WTC11 (cell line): ENCODE measurements around the gene RAPGEF1. TPM values are rescaled to one million over a fixed set of nuclear protein-coding genes. Genes with fewer than 3 reads are reported as not detected.

ENCODE experiments used
- ATAC-seq: fragments of 200-7000 bp; cut with Tn5 transposase; 2 replicates; pipeline ENCODE4 v1.10.0; 2021; ENCODE audit warnings: mild to moderate bottlenecking, moderate library complexity
- CTCF ChIA-PET: fragments of 300-600 bp; sonication (Branson Sonifier 250); formaldehyde crosslinking; loops from one replicate; lab custom pipeline; 2021; ENCODE audit warnings: antibody characterized with exemption; lab: Charles Lee
- POLR2A ChIA-PET: fragments of 350-600 bp; sonication (Branson Sonifier 250); formaldehyde crosslinking; loops from one replicate; lab custom pipeline; 2021; ENCODE audit warnings: antibody characterized with exemption; lab: Charles Lee
- DNase-seq: peaks from one replicate; pipeline ENCODE4 v3.0.0; 2021; ENCODE audit warnings: low spot score
- H3K27ac Mint-ChIP-seq: 2 replicates; pipeline ENCODE4 v1.8.0; 2021; ENCODE audit warnings: mixed read lengths
- H3K27me3 Mint-ChIP-seq: 2 replicates; pipeline ENCODE4 v1.8.0; 2021; ENCODE audit warnings: low read depth, mild to moderate bottlenecking, moderate library complexity, mixed read lengths
- H3K36me3 Mint-ChIP-seq: 2 replicates; pipeline ENCODE4 v1.8.0; 2021; ENCODE audit warnings: mixed read lengths
- H3K4me1 Mint-ChIP-seq: 2 replicates; pipeline ENCODE4 v1.8.0; 2022; ENCODE audit warnings: mixed read lengths
- H3K4me3 Mint-ChIP-seq: 2 replicates; pipeline ENCODE4 v1.8.0; 2021; ENCODE audit warnings: mild to moderate bottlenecking, moderate library complexity, mixed read lengths
- H3K9me3 Mint-ChIP-seq: 2 replicates; pipeline ENCODE4 v1.8.0; 2021; ENCODE audit warnings: mixed read lengths
- AFF4 ChIP-seq: sonication (generic); formaldehyde crosslinking; IDR thresholded peaks from 2 replicates; pipeline ENCODE4 v1.8.1; 2023; ENCODE audit warnings: mild to moderate bottlenecking, missing genetic modification reagents, borderline replicate concordance
- ARID4B ChIP-seq: sonication (generic); formaldehyde crosslinking; IDR thresholded peaks from 2 replicates; pipeline ENCODE4 v1.8.0; 2023; ENCODE audit warnings: missing genetic modification reagents, mild to moderate bottlenecking, borderline replicate concordance
- ATF6 ChIP-seq: sonication (generic); formaldehyde crosslinking; IDR thresholded peaks from 2 replicates; pipeline ENCODE4 v1.8.1; 2023; ENCODE audit warnings: mild to moderate bottlenecking, missing genetic modification reagents
- CREM ChIP-seq: sonication (generic); formaldehyde crosslinking; IDR thresholded peaks from 2 replicates; pipeline ENCODE4 v1.8.1; 2022; ENCODE audit warnings: mild to moderate bottlenecking, missing genetic modification reagents, moderate library complexity
- E2F5 ChIP-seq: sonication (generic); formaldehyde crosslinking; IDR thresholded peaks from 2 replicates; pipeline ENCODE4 v1.8.1; 2022; ENCODE audit warnings: mild to moderate bottlenecking, moderate library complexity, missing genetic modification reagents
- GRHL2 ChIP-seq: fragments of 250-450 bp; sonication (Bioruptor Pico); IDR thresholded peaks from 2 replicates; pipeline ENCODE4 v1.8.0; 2022; ENCODE audit warnings: mild to moderate bottlenecking, moderate library complexity; ENCODE audit not compliant: insufficient replicate concordance, severe bottlenecking
- HMGXB4 ChIP-seq: sonication (generic); formaldehyde crosslinking; IDR thresholded peaks from 2 replicates; pipeline ENCODE4 v1.8.1; 2023; ENCODE audit warnings: mild to moderate bottlenecking, moderate library complexity, missing genetic modification reagents
- NFE2L1 ChIP-seq: sonication (generic); formaldehyde crosslinking; IDR thresholded peaks from 2 replicates; pipeline ENCODE4 v1.8.1; 2023; ENCODE audit warnings: missing genetic modification reagents
- NR2C2 ChIP-seq: sonication (generic); formaldehyde crosslinking; IDR thresholded peaks from 2 replicates; pipeline ENCODE4 v1.8.0; 2022; ENCODE audit warnings: mild to moderate bottlenecking, missing genetic modification reagents
- RORB ChIP-seq: fragments of 250-450 bp; sonication (Bioruptor Pico); IDR thresholded peaks from 2 replicates; pipeline ENCODE4 v1.9.0; 2021; ENCODE audit warnings: mild to moderate bottlenecking
- TP53 ChIP-seq: sonication (generic); formaldehyde crosslinking; IDR thresholded peaks from 2 replicates; pipeline ENCODE4 v1.8.1; 2023; ENCODE audit warnings: mild to moderate bottlenecking, missing genetic modification reagents
- ZNF317 ChIP-seq: sonication (generic); formaldehyde crosslinking; IDR thresholded peaks from 2 replicates; pipeline ENCODE4 v1.8.1; 2023; ENCODE audit warnings: low read depth, mild to moderate bottlenecking, moderate library complexity, missing genetic modification reagents, borderline replicate concordance
- ZNF396 ChIP-seq: fragments of 250-450 bp; sonication (Bioruptor Pico); IDR thresholded peaks from 2 replicates; pipeline ENCODE4 v1.8.0; 2021; ENCODE audit warnings: mild to moderate bottlenecking, moderate library complexity, borderline replicate concordance
- total RNA-seq: library from RNA; stranded (reverse); gene quantifications from 3 replicates; pipeline ENCODE4 v1.2.3, GENCODE V29; 2021

RAPGEF1 gene
- total RNA-seq, 1 experiment from 2014 or later: 66.2 TPM

GRCh38 chr9:131624636-131625507, 115.0 kb downstream of the RAPGEF1 start:
- ChIA-PET POLR2A (no interaction called here), CTCF (no interaction called here)
- H3K27ac Mint-ChIP-seq: no peak overlapping the region
- no peak for TF ChIP-seq ZNF396 (CRISPR knock-in tag)
- TF ChIP-seq RORB (CRISPR knock-in tag): no peak
- no peak for TF ChIP-seq NR2C2 (CRISPR knock-in tag)
- no peak for TF ChIP-seq ATF6 (CRISPR knock-in tag)
- no peak for TF ChIP-seq ZNF317 (CRISPR knock-in tag)
- no peak for TF ChIP-seq E2F5 (CRISPR knock-in tag)
- no peak for TF ChIP-seq AFF4 (CRISPR knock-in tag)
- no peak for TF ChIP-seq CREM (CRISPR knock-in tag)
- TF ChIP-seq GRHL2 (CRISPR knock-in tag): no peak
- no peak for TF ChIP-seq TP53
- no peak for TF ChIP-seq NFE2L1
- TF ChIP-seq ARID4B (CRISPR knock-in tag): no peak
- TF ChIP-seq HMGXB4 (CRISPR knock-in tag): no peak
- ATAC-seq: no peak
- H3K4me3 Mint-ChIP-seq: no peak overlapping the region
- peaks cover 31% of the 10 kb centered on the region for H3K36me3 Mint-ChIP-seq
- H3K4me1 Mint-ChIP-seq: peaks cover 17% of the 10 kb centered on the region
- no peaks in the 10 kb centered on the region for H3K27me3 Mint-ChIP-seq
- no peaks in the 10 kb centered on the region for H3K9me3 Mint-ChIP-seq
- no peak for DNase-seq
